ENCODE data around the gene IL1RAPL1. TPM values are rescaled to one million over a fixed set of nuclear protein-coding genes. Genes with fewer than 3 reads are reported as not detected.
A peak's percentile ranks its signal among the peaks of the same experiment; 100 is the strongest.

Gene IL1RAPL1
- total and polyA plus RNA-seq, 8 donors = 0.05 to 0.20 (median 0.09) TPM; not detected in 5

GRCh38 chrX:29039501-29039900, 452.3 kb downstream of the IL1RAPL1 start:
- peaks cover 0 to 11% (median 0%) of the 10 kb centered on the region in 4 donors for H3K27me3 ChIP-seq
- H3K27ac ChIP-seq = no peak overlapping the region
- no peaks in the 10 kb centered on the region for H3K9me3 ChIP-seq
- no peak overlapping the region for H3K4me3 ChIP-seq
- ATAC-seq (no peak), DNase-seq (no peak), FAIRE-seq (no peak)
- intact Hi-C loops (cut with DNase I) = no loop called here
- WGBS, 2 donors = 43 to 65% methylated on average over 2 of the region's 2 CpGs
- no peaks in the 10 kb centered on the region for H3K36me3 ChIP-seq
- no peak for TF ChIP-seq CTCF (IDR thresholded peaks at IDR 0.05)
- no peaks in the 10 kb centered on the region for H3K4me1 ChIP-seq

- DNase-seq = no peak
- intact Hi-C loops (cut with DNase I) = no loop called here
- FAIRE-seq = no peak
Measured at GRCh38 chrX:29040160-29040559, 452.9 kb downstream of the IL1RAPL1 start.

GRCh38 chrX:29042341-29042740, 455.1 kb downstream of the IL1RAPL1 start:
- FAIRE-seq (no peak), DNase-seq (no peak), ATAC-seq (no peak)
- intact Hi-C loops (cut with DNase I) = no loop called here
- H3K4me3 ChIP-seq = no peak overlapping the region
- H3K4me1 ChIP-seq = no peaks in the 10 kb centered on the region
- TF ChIP-seq CTCF (IDR thresholded peaks at IDR 0.05) = no peak
- H3K9me3 ChIP-seq = no peaks in the 10 kb centered on the region
- no peak overlapping the region for H3K27ac ChIP-seq
- WGBS, 2 donors = 78 to 81% methylated on average over 2 of the region's 2 CpGs
- peaks cover 0 to 3% (median 0%) of the 10 kb centered on the region in 4 donors for H3K27me3 ChIP-seq
- H3K36me3 ChIP-seq = no peaks in the 10 kb centered on the region

More at GRCh38 chrX:29040160-29040559, 452.9 kb downstream of the IL1RAPL1 start:
- Histone ChIP-seq H3K36me3 (no peaks in the 10 kb centered on the region), H3K27ac (no peak overlapping the region), H3K27me3 (peaks cover 0 to 6% (median 0%) of the 10 kb centered on the region in 4 donors), H3K9me3 (no peaks in the 10 kb centered on the region), H3K4me3 (no peak overlapping the region), H3K4me1 (no peaks in the 10 kb centered on the region)
- TF ChIP-seq CTCF (IDR thresholded peaks at IDR 0.05) = no peak
- no peak for ATAC-seq
- WGBS, 2 donors = 73 to 74% methylated on average over 1 of the region's 1 CpG

- Histone ChIP-seq H3K27ac (no peak overlapping the region), H3K9me3 (no peaks in the 10 kb centered on the region), H3K36me3 (no peaks in the 10 kb centered on the region), H3K4me1 (no peaks in the 10 kb centered on the region), H3K27me3 (peaks cover 0 to 3% (median 0%) of the 10 kb centered on the region in 4 donors), H3K4me3 (no peak overlapping the region)
- whole genome bisulfite sequencing, 2 donors = 62 to 73% methylated on average over 3 of the region's 3 CpGs
- no peak for DNase-seq
- TF ChIP-seq CTCF (IDR thresholded peaks at IDR 0.05) = no peak
- FAIRE-seq = no peak
- no peak for ATAC-seq
- intact Hi-C loops (cut with DNase I) = no loop called here
Measured at GRCh38 chrX:29043746-29044145, 456.5 kb downstream of the IL1RAPL1 start.

- no peak for TF ChIP-seq CTCF (IDR thresholded peaks at IDR 0.05)
- intact Hi-C loops (cut with DNase I) = no loop called here
- 31 to 41% methylated on average over 7 of the region's 7 CpGs for WGBS, 2 donors
- Histone ChIP-seq H3K36me3 (no peaks in the 10 kb centered on the region), H3K4me3 (no peak overlapping the region), H3K4me1 (no peaks in the 10 kb centered on the region), H3K27me3 (peaks cover 0 to 3% (median 0%) of the 10 kb centered on the region in 4 donors), H3K9me3 (no peaks in the 10 kb centered on the region), H3K27ac (no peak overlapping the region)
- no peak for DNase-seq
- no peak for FAIRE-seq
- peak in 2 of 4 donors; percentile 32 to 44 for ATAC-seq
Measured at GRCh38 chrX:29044423-29045184, 457.4 kb downstream of the IL1RAPL1 start.
